Stomach (tissue), 9 donors: ENCODE data around the gene COL4A2. TPM values are rescaled to one million over a fixed set of nuclear protein-coding genes. Genes with fewer than 3 reads are reported as not detected.

Source experiments
- DNase-seq, 2 donors: peaks; one replicate each; pipeline versions ENCODE4 v3.0.0 to v3.0.0-alpha.2; 2013 to 2019
- H3K27ac ChIP-seq, 5 donors: fragments of 200-600 bp in 4 of 5; sonication (generic) in 4 of 5; one replicate each; pipeline ENCODE4 v1.5.1; 2013 to 2019; ENCODE audit warnings: mild to moderate bottlenecking in 1 of 5, moderate library complexity in 1 of 5
- H3K27me3 ChIP-seq, 3 donors: fragments of 200-600 bp; sonication (generic); one replicate each; pipeline ENCODE4 v1.5.1; 2017 to 2019; ENCODE audit warnings: mixed run types in 1 of 3
- H3K36me3 ChIP-seq, 4 donors: fragments of 200-600 bp; sonication (generic); 1 replicate in 3 of 4; 2 replicates in 1 of 4; pipeline ENCODE4 v1.5.1; 2016 to 2019
- H3K4me1 ChIP-seq, 4 donors: fragments of 200-600 bp; sonication (generic); one replicate each; pipeline ENCODE4 v1.5.1; 2016 to 2019
- H3K4me3 ChIP-seq, 4 donors: fragments of 200-600 bp; sonication (generic) in 3 of 4; one replicate each; pipeline ENCODE4 v1.5.1; 2016 to 2019; ENCODE audit warnings: mild to moderate bottlenecking in 1 of 4
- H3K9me3 ChIP-seq, 4 donors: fragments of 200-600 bp; sonication (generic); one replicate each; pipeline ENCODE4 v1.5.1; 2016 to 2019
- CTCF ChIP-seq, 7 experiments: fragments of 450-650 bp in 4 of 7; fragments of 200-600 bp in 3 of 7; sonication (generic) in 3 of 7; IDR thresholded peaks; one replicate each; pipeline ENCODE4 v1.5.1; 2016 to 2019; ENCODE audit warnings: antibody characterized with exemption in 7 of 7, control low read depth in 2 of 7, mild to moderate bottlenecking in 1 of 7
- EP300 ChIP-seq: sonication (generic); formaldehyde crosslinking; IDR thresholded peaks from one replicate; pipeline ENCODE4 v1.6.1; 2017; ENCODE audit warnings: antibody characterized with exemption
- POLR2A ChIP-seq, 4 donors: fragments of 450-650 bp; IDR thresholded peaks; one replicate each; pipeline ENCODE4 v1.6.1; 2016; ENCODE audit warnings: antibody characterized with exemption in 4 of 4, control low read depth in 2 of 4, mild to moderate bottlenecking in 1 of 4, moderate library complexity in 1 of 4
- POLR2AphosphoS5 ChIP-seq, 3 donors: sonication (generic); formaldehyde crosslinking; IDR thresholded peaks; one replicate each; pipeline ENCODE4 v1.6.1; 2016; ENCODE audit warnings: antibody characterized with exemption in 3 of 3
- WGBS, 5 donors: extraction: QIAGEN DNeasy Blood & Tissue Kit in 3 of 5; methylation state at CpG; one replicate each; pipeline versions ENCODE4 v1.1.5 to v1.1.7; 2013 to 2018; 5-methylcytosine and 5-hydroxymethylcytosine counted together
- intact Hi-C: fragments of 100-400 bp; cut with DNase I; formaldehyde crosslinking; loops from one replicate; pipeline ENCODE4 v1.15.1; 2023; ENCODE audit warnings: low total_unique reads
- polyA plus RNA-seq, 3 donors: library from polyadenylated mRNA; stranded (reverse); fragments of 200-250 nt; gene quantifications; one replicate each; pipeline ENCODE4 v1.2.3, GENCODE V29; 2013
- total RNA-seq, 5 donors: library from RNA; depleted of rRNA; stranded (reverse); fragments of >200 nt; gene quantifications; one replicate each; pipeline versions ENCODE4 v1.1.0 to v1.2.3, GENCODE V29; 2014 to 2016
- donor health status: healthy with polysubstance abuse.
- donor health status: Bipolar disorder and iron deficiency.
- donor health status: healthy.

COL4A2 gene
- total and polyA plus RNA-seq, 8 donors = 24.0 to 531 (median 214) TPM

DNA sequence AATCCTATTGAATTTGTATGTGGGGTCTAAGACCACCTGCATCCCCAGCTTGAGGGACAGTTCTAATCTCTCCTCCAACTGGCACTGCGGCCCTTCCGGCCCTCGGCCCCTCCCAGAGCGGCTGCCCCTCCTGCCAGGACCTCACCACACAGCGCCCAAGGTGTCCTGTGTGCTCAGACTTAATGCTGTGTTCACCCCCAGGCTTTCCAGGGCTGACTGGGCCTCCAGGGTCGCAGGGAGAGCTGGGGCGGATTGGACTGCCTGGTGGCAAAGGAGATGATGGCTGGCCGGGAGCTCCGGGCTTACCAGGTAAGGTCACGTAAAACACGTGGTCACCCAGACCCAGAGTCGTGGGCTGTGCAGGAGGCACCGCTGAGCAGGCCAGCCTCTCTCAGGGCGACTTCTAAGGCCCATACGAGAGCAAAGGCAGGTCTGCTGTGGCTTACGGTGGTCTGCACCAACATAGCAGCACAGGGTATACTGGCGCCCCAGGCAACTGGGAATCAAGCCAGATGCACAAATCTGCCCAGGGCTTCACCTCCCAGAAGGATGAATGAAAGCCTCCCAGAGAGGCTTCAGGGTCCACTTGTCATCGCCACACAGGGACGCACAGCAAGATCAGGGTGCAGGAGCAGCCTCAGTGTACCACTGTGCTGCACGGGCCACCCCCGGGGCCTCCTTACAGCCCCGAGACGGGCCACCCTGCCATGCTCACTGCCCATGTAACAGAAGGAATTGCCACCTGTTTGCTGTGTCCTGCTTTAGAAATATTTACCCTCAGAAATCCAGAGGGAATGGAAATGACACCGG, 185.0 kb downstream of the COL4A2 start:
- intact Hi-C loops = no loop called here
- no peak overlapping the region for H3K27ac ChIP-seq
- H3K9me3 ChIP-seq = no peaks in the 10 kb centered on the region
- DNase-seq = no peak
- WGBS, 5 donors = 87 to 94% (median 93%) methylated on average over 20 to 24 of the region's 24 CpGs
- peaks cover 57 to 99% (median 90%) of the 10 kb centered on the region in 4 donors for H3K36me3 ChIP-seq
- H3K4me3 ChIP-seq = no peak overlapping the region
- no peaks in the 10 kb centered on the region for H3K27me3 ChIP-seq
- TF ChIP-seq POLR2AphosphoS5 (IDR thresholded peaks at IDR 0.05) = no peak
- TF ChIP-seq POLR2A (IDR thresholded peaks at IDR 0.05) = no peak
- TF ChIP-seq CTCF (IDR thresholded peaks at IDR 0.05) = no peak
- H3K4me1 ChIP-seq = no peaks in the 10 kb centered on the region

DNA sequence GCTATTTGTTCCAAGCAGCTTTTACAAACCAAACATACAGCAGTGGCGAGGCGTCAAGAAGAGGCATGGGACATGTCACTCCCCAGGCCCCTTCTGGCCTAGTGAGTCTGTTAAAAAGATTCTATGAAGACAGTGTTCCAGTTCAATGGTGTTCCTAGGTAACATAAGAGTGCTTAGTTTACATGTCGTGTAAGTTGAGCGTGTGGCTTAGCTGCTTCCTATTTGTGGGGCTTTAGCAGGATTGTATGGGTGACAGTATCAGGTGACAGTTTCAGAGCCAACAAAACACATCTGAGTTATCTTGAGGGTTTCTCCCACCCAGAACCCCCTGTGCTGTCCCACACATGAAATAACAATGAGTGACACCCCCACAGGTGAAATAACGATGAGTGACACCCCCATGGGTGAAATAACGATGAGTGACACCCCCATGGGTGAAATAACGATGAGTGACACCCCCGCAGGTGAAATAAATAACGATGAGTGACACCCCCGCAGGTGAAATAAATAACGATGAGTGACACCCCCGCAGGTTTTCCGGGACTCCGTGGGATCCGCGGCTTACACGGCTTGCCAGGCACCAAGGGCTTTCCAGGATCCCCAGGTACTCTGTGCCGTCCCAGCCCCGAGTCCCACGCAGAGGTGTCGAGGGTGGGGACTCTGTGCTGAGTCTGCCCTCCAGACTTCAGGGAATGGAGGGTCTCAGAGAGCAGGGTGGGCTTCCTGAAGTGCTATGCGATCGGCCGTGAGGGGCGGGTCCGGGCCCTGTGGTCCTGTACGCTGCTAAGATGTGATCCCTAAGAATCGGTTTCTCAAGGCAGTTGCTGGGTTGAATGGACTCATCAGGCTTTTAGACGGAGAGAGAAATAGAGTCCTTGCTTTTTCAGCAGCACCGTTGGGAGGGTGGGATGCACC, 185.9 kb downstream of the COL4A2 start:
- no peak for TF ChIP-seq POLR2A (IDR thresholded peaks at IDR 0.05)
- H3K36me3 ChIP-seq = peaks cover 59 to 98% (median 92%) of the 10 kb centered on the region in 4 donors
- no peaks in the 10 kb centered on the region for H3K9me3 ChIP-seq
- intact Hi-C loops = no loop called here
- no peaks in the 10 kb centered on the region for H3K4me1 ChIP-seq
- H3K27me3 ChIP-seq = no peaks in the 10 kb centered on the region
- WGBS, 5 donors = 93 to 96% (median 94%) methylated on average over 28 to 30 of the region's 30 CpGs
- H3K4me3 ChIP-seq = no peak overlapping the region
- no peak overlapping the region for H3K27ac ChIP-seq
- DNase-seq = no peak

DNA sequence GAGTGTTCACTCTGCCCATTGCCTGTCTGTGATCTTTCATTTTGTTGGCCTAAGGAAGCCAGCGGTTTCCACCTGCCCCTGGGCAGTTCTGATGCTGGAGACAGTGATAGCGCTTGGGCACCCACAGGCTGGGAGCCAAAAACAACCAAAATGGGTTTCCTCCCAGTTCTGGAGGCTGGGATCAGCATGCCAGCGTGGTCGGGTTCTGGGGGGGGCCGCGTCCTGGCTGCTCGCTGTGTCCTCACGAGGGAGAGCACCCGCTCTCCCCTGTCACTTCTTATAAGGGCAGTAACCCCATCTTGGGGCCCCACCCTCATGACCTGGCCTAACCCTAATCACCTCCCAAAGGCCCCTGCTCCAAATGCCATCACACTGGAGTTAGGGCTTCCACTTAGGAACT, 186.5 kb downstream of the COL4A2 start:
- 88 to 95% (median 93%) methylated on average over 6 to 9 of the region's 9 CpGs for WGBS, 5 donors
- H3K27me3 ChIP-seq = no peaks in the 10 kb centered on the region
- H3K4me3 ChIP-seq = no peak overlapping the region
- no peak overlapping the region for H3K27ac ChIP-seq
- no peak for TF ChIP-seq EP300
- no peak for TF ChIP-seq CTCF (IDR thresholded peaks at IDR 0.05)
- no peak for TF ChIP-seq POLR2AphosphoS5 (IDR thresholded peaks at IDR 0.05)
- no peak for TF ChIP-seq POLR2A (IDR thresholded peaks at IDR 0.05)
- H3K36me3 ChIP-seq = peaks cover 57 to 98% (median 93%) of the 10 kb centered on the region in 4 donors
- DNase-seq = no peak
- no peaks in the 10 kb centered on the region for H3K4me1 ChIP-seq
- intact Hi-C loops = no loop called here
- H3K9me3 ChIP-seq = no peaks in the 10 kb centered on the region

GRCh38 chr13:110495376-110495775, 188.3 kb downstream of the COL4A2 start:
- no peak overlapping the region for H3K4me3 ChIP-seq
- peaks cover 51 to 98% (median 91%) of the 10 kb centered on the region in 4 donors for H3K36me3 ChIP-seq
- no peak for DNase-seq
- H3K27ac ChIP-seq = no peak overlapping the region
- no peaks in the 10 kb centered on the region for H3K27me3 ChIP-seq
- 68 to 94% (median 85%) methylated on average over 3 of the region's 3 CpGs for WGBS, 5 donors
- H3K4me1 ChIP-seq = no peaks in the 10 kb centered on the region
- no peak for TF ChIP-seq CTCF (IDR thresholded peaks at IDR 0.05)
- TF ChIP-seq POLR2AphosphoS5 (IDR thresholded peaks at IDR 0.05) = no peak
- no peak for TF ChIP-seq EP300
- TF ChIP-seq POLR2A (IDR thresholded peaks at IDR 0.05) = no peak
- peaks cover 0 to under 1% (median 0%) of the 10 kb centered on the region in 4 donors for H3K9me3 ChIP-seq
- intact Hi-C loops = no loop called here
